Thoracic aorta (tissue), 2 donors: Measurements from ENCODE around the gene ASB18. TPM values are rescaled to one million over a fixed set of nuclear protein-coding genes. Genes with fewer than 3 reads are reported as not detected.

Experiments used
- ATAC-seq: fragments of 150-250 bp; one replicate; pipeline ENCODE4 v1.8.0; 2017; ENCODE audit warnings: low read depth; ENCODE audit not compliant: insufficient number of reproducible peaks, low FRiP score
- DNase-seq: peaks from one replicate; pipeline ENCODE4 v3.0.0-alpha.2; 2020; ENCODE audit warnings: low spot score
- H3K27ac ChIP-seq, 2 donors: fragments of 200-600 bp; sonication (generic); 1 replicate in 1 of 2; 2 replicates in 1 of 2; pipeline ENCODE4 v1.5.1; 2016; ENCODE audit warnings: mild to moderate bottlenecking in 2 of 2, moderate library complexity in 2 of 2
- H3K27me3 ChIP-seq: fragments of 200-600 bp; sonication (generic); replicated peaks from 2 replicates; pipeline ENCODE4 v1.6.0; 2016; ENCODE audit warnings: mild to moderate bottlenecking; ENCODE audit not compliant: insufficient read depth
- H3K36me3 ChIP-seq: fragments of 200-600 bp; sonication (generic); one replicate; pipeline ENCODE4 v1.5.1; 2016
- H3K4me1 ChIP-seq, 2 donors: fragments of 200-600 bp; sonication (generic); 1 replicate in 1 of 2; 2 replicates in 1 of 2; pipeline versions ENCODE4 v1.5.1 to v1.6.0; 2016; ENCODE audit warnings: low read depth in 2 of 2, mild to moderate bottlenecking in 1 of 2; ENCODE audit not compliant: control insufficient read depth in 1 of 2
- H3K4me3 ChIP-seq: fragments of 200-600 bp; sonication (generic); 2 replicates; pipeline ENCODE4 v1.5.1; 2016; ENCODE audit warnings: mild to moderate bottlenecking
- H3K9me3 ChIP-seq: fragments of 200-600 bp; sonication (generic); 2 replicates; pipeline ENCODE4 v1.5.1; 2016
- CTCF ChIP-seq: fragments of 200-600 bp; sonication (generic); IDR thresholded peaks from one replicate; pipeline ENCODE4 v1.5.1; 2019; ENCODE audit warnings: antibody characterized with exemption
- total RNA-seq, 2 donors: library from RNA; depleted of rRNA; stranded (reverse); fragments of >200 nt; gene quantifications; one replicate each; pipeline versions ENCODE4 v1.1.0 to v1.2.3, GENCODE V29; 2016

The ASB18 gene
- total RNA-seq, 2 donors from 2014 or later: not detected

GRCh38 chr2:236298924-236299475 lies 34.8 kb upstream of the ASB18 start:
- no peak overlapping the region for H3K27ac ChIP-seq
- no peak for DNase-seq

GRCh38 chr2:236295481-236295880 lies 31.3 kb upstream of the ASB18 start:
- H3K36me3 ChIP-seq: no peaks in the 10 kb centered on the region
- TF ChIP-seq CTCF: no peak
- DNase-seq (no peak), ATAC-seq (no peak)
- no peaks in the 10 kb centered on the region for H3K9me3 ChIP-seq
- H3K4me1 ChIP-seq: no peaks in the 10 kb centered on the region
- no peak overlapping the region for H3K4me3 ChIP-seq
- no peak overlapping the region for H3K27ac ChIP-seq
- no peaks in the 10 kb centered on the region for H3K27me3 ChIP-seq

More at GRCh38 chr2:236298924-236299475, 34.8 kb upstream of the ASB18 start:
- Histone ChIP-seq H3K4me3 (no peak overlapping the region), H3K36me3 (no peaks in the 10 kb centered on the region), H3K4me1 (no peaks in the 10 kb centered on the region), H3K9me3 (no peaks in the 10 kb centered on the region), H3K27me3 (no peaks in the 10 kb centered on the region)
- no peak for TF ChIP-seq CTCF
- no peak for ATAC-seq

GRCh38 chr2:236294647-236295046 lies 30.4 kb upstream of the ASB18 start:
- Histone ChIP-seq H3K9me3 (no peaks in the 10 kb centered on the region), H3K4me3 (no peak overlapping the region), H3K27me3 (no peaks in the 10 kb centered on the region), H3K4me1 (no peaks in the 10 kb centered on the region), H3K27ac (no peak overlapping the region), H3K36me3 (no peaks in the 10 kb centered on the region)
- DNase-seq (no peak), ATAC-seq (no peak)
- TF ChIP-seq CTCF: no peak

GRCh38 chr2:236293241-236293810 lies 29.1 kb upstream of the ASB18 start:
- no peak for DNase-seq
- H3K36me3 ChIP-seq: no peaks in the 10 kb centered on the region
- H3K4me3 ChIP-seq: no peak overlapping the region
- ATAC-seq: no peak
- no peaks in the 10 kb centered on the region for H3K9me3 ChIP-seq
- TF ChIP-seq CTCF: no peak
- no peaks in the 10 kb centered on the region for H3K27me3 ChIP-seq
- no peak overlapping the region for H3K27ac ChIP-seq
- no peaks in the 10 kb centered on the region for H3K4me1 ChIP-seq

- H3K4me1 ChIP-seq: no peaks in the 10 kb centered on the region
- DNase-seq (no peak), ATAC-seq (no peak)
- H3K9me3 ChIP-seq: no peaks in the 10 kb centered on the region
- H3K4me3 ChIP-seq: no peak overlapping the region
- no peaks in the 10 kb centered on the region for H3K27me3 ChIP-seq
- no peak for TF ChIP-seq CTCF
- H3K36me3 ChIP-seq: no peaks in the 10 kb centered on the region
- H3K27ac ChIP-seq: no peak overlapping the region
These were observed 27.7 kb upstream of the ASB18 start for GRCh38 chr2:236291911-236292310.
